ENCODE results near the gene SSH3.

DNA sequence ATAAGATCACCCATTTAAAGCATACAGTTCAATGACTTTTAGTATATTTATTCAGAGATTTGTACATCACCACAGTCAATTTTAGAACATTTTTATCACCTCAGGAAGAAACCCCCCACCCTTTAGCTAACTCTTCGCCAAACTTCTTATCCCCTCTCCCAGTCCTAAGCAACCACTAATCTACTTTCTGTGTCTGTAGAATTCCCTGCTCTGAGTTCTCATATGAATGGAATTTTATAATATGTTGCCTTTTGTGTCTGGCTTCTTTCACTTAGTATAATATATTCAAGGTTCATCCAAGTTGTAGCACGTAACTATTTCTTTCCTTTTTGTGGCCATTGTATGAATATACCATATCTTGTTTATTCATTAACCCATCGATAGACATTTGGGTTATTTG is 10.7 kb upstream of the SSH3 start:
- TF ChIP-seq, protein P1, sequence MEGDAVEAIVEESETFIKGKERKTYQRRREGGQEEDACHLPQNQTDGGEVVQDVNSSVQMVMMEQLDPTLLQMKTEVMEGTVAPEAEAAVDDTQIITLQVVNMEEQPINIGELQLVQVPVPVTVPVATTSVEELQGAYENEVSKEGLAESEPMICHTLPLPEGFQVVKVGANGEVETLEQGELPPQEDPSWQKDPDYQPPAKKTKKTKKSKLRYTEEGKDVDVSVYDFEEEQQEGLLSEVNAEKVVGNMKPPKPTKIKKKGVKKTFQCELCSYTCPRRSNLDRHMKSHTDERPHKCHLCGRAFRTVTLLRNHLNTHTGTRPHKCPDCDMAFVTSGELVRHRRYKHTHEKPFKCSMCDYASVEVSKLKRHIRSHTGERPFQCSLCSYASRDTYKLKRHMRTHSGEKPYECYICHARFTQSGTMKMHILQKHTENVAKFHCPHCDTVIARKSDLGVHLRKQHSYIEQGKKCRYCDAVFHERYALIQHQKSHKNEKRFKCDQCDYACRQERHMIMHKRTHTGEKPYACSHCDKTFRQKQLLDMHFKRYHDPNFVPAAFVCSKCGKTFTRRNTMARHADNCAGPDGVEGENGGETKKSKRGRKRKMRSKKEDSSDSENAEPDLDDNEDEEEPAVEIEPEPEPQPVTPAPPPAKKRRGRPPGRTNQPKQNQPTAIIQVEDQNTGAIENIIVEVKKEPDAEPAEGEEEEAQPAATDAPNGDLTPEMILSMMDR (IDR thresholded peaks at IDR 0.05) = no peak
- no peak for TF ChIP-seq POLR2A (IDR thresholded peaks at IDR 0.05)
